A673 (cell line): Measurements from ENCODE around the gene SRGAP1. TPM values are rescaled to one million over a fixed set of nuclear protein-coding genes. Genes with fewer than 3 reads are reported as not detected.

ENCODE experiments used
- BruUV-seq: library from RNA; stranded (reverse); fragments of 400-500 nt; replicated peaks from 2 replicates; lab custom pipeline; 2021; lab: Mats Ljungman, UMichigan
- CTCF ChIA-PET: fragments of 300-600 bp; sonication (Branson Sonifier 250); formaldehyde crosslinking; loops from one replicate; lab custom pipeline; 2022; ENCODE audit warnings: antibody characterized with exemption; lab: Charles Lee
- POLR2A ChIA-PET: fragments of 300-600 bp; sonication (Branson Sonifier 250); formaldehyde crosslinking; loops from one replicate; lab custom pipeline; 2022; ENCODE audit warnings: antibody characterized with exemption; ENCODE audit not compliant: low non-redundant PET; lab: Charles Lee
- DNase-seq: peaks from one replicate; pipeline ENCODE4 v3.0.0-alpha.2; 2015; ENCODE audit warnings: low spot score
- H3K27ac ChIP-seq: fragments of 200-600 bp; sonication (generic); 2 replicates; pipeline ENCODE4 v1.5.1; 2016; ENCODE audit warnings: mixed run types, low read depth, mild to moderate bottlenecking, mixed read lengths, antibody characterized with exemption, low read length; ENCODE audit not compliant: poor library complexity, severe bottlenecking
- H3K27me3 ChIP-seq: fragments of 200-600 bp; sonication (generic); replicated peaks from 2 replicates; pipeline ENCODE4 v1.6.1; 2017; ENCODE audit warnings: mixed run types, low read depth, mild to moderate bottlenecking, mixed read lengths, antibody characterized with exemption, low read length; ENCODE audit not compliant: insufficient read depth, poor library complexity
- H3K36me3 ChIP-seq: fragments of 200-600 bp; sonication (generic); 2 replicates; pipeline ENCODE4 v1.6.1; 2016; ENCODE audit warnings: mixed run types, mild to moderate bottlenecking, mixed read lengths, antibody characterized with exemption, low read length; ENCODE audit not compliant: insufficient read depth, poor library complexity, severe bottlenecking
- H3K4me1 ChIP-seq: fragments of 200-600 bp; sonication (generic); 2 replicates; pipeline ENCODE4 v1.6.1; 2017; ENCODE audit warnings: mixed run types, mild to moderate bottlenecking, mixed read lengths, antibody characterized with exemption, low read length; ENCODE audit not compliant: insufficient read depth, poor library complexity, severe bottlenecking
- H3K4me3 ChIP-seq: fragments of 200-600 bp; sonication (generic); 2 replicates; pipeline ENCODE4 v1.5.1; 2016; ENCODE audit warnings: low read depth, mixed run types, mild to moderate bottlenecking, mixed read lengths, low read length; ENCODE audit not compliant: poor library complexity, severe bottlenecking
- H3K9me3 ChIP-seq: fragments of 200-600 bp; sonication (generic); 2 replicates; pipeline ENCODE4 v1.6.1; 2016; ENCODE audit warnings: mixed run types, low read depth, mild to moderate bottlenecking, mixed read lengths, antibody characterized with exemption, low read length; ENCODE audit not compliant: poor library complexity, severe bottlenecking
- CTCF ChIP-seq: fragments of 300-800, 200-600 bp; sonication (generic); conservative IDR thresholded peaks from 2 replicates; pipeline ENCODE4 v1.5.1; 2017; ENCODE audit warnings: low read depth, mild to moderate bottlenecking, antibody characterized with exemption, low read length, moderate library complexity, mixed read lengths
- EZH2 ChIP-seq: fragments of 200-600 bp; sonication (generic); IDR thresholded peaks from 2 replicates; pipeline ENCODE4 v1.6.1; 2017; ENCODE audit warnings: borderline replicate concordance, low read depth, mild to moderate bottlenecking, mixed read lengths, antibody characterized with exemption, low read length; ENCODE audit not compliant: poor library complexity, severe bottlenecking
- intact Hi-C: fragments of 100-400 bp; cut with micrococcal nuclease; formaldehyde crosslinking; loops from one replicate; pipeline ENCODE4 v1.10.0; 2022; ENCODE audit not compliant: unreplicated experiment
- total RNA-seq: library from RNA; stranded (reverse); gene quantifications from 2 replicates; pipeline ENCODE4 v1.2.3, GENCODE V29; 2021

Gene SRGAP1
- total RNA-seq, 1 experiment from 2014 or later: 9.7 TPM

- CTCF ChIA-PET: no interaction called here
Measured at GRCh38 chr12:63985456-63985855, 141.0 kb downstream of the SRGAP1 start.

GRCh38 chr12:63985945-63986344, 141.4 kb downstream of the SRGAP1 start:
- intact Hi-C loops: no loop called here
- Histone ChIP-seq H3K36me3 (no peaks in the 10 kb centered on the region), H3K27ac (no peak overlapping the region), H3K9me3 (no peaks in the 10 kb centered on the region), H3K4me1 (peaks cover 11% of the 10 kb centered on the region), H3K4me3 (no peak overlapping the region), H3K27me3 (no peaks in the 10 kb centered on the region)
- ChIA-PET CTCF (no interaction called here), POLR2A (no interaction called here)
- TF ChIP-seq EZH2 (no peak), CTCF (no peak)
- DNase-seq: no peak
- no TSS peak for BruUV-seq

More at GRCh38 chr12:63985456-63985855, 141.0 kb downstream of the SRGAP1 start:
- intact Hi-C loops: no loop called here
- Histone ChIP-seq H3K36me3 (no peaks in the 10 kb centered on the region), H3K4me1 (peaks cover 11% of the 10 kb centered on the region), H3K27me3 (no peaks in the 10 kb centered on the region), H3K4me3 (no peak overlapping the region), H3K9me3 (no peaks in the 10 kb centered on the region), H3K27ac (no peak overlapping the region)
- BruUV-seq: no TSS peak
- no peak for DNase-seq
- TF ChIP-seq CTCF: no peak
- TF ChIP-seq EZH2: no peak
- POLR2A ChIA-PET: no interaction called here

GRCh38 chr12:63989301-63989845, 144.9 kb downstream of the SRGAP1 start:
- H3K4me3 ChIP-seq: no peak overlapping the region
- BruUV-seq: no TSS peak
- H3K36me3 ChIP-seq: no peaks in the 10 kb centered on the region
- intact Hi-C loops: no loop called here
- no peak overlapping the region for H3K27ac ChIP-seq
- POLR2A ChIA-PET: no interaction called here
- no peaks in the 10 kb centered on the region for H3K9me3 ChIP-seq
- TF ChIP-seq EZH2: no peak
- TF ChIP-seq CTCF: no peak
- CTCF ChIA-PET: interaction anchor here (0.6 kb wide), 1 partner anchor 154 kb away, joined by 5 read pairs; no protein-coding TSS in a partner anchor
- peaks cover 7% of the 10 kb centered on the region for H3K4me1 ChIP-seq
- no peak for DNase-seq
- H3K27me3 ChIP-seq: no peaks in the 10 kb centered on the region
